22Rv1 (cell line): ENCODE measurements around the gene ANKS1A.
"Not testable (repeated sequence)": the region's sequence is repeated elsewhere in the genome, so short reads cannot be mapped to it uniquely, and the experiment has no call there.

ENCODE experiments used
- H3K27ac ChIP-seq: fragments of 450-650 bp; 2 replicates; pipeline ENCODE4 v1.5.1; 2017
- CTCF ChIP-seq: fragments of 450-650 bp; IDR thresholded peaks from 2 replicates; pipeline ENCODE4 v1.5.1; 2017; ENCODE audit warnings: mild to moderate bottlenecking
- ZFX ChIP-seq: fragments of 450-650 bp; IDR thresholded peaks from 2 replicates; pipeline ENCODE4 v1.6.1; 2017; ENCODE audit warnings: antibody characterized with exemption, borderline replicate concordance

Gene ANKS1A

GRCh38 chr6:35105078-35105477, 216.0 kb downstream of the ANKS1A start:
- no peak for TF ChIP-seq ZFX
- TF ChIP-seq CTCF, result no peak
- H3K27ac ChIP-seq, result no peak overlapping the region

GRCh38 chr6:35106061-35106460, 217.0 kb downstream of the ANKS1A start:
- not testable (repeated sequence) for H3K27ac ChIP-seq

- H3K27ac ChIP-seq, result not testable (repeated sequence)
Observed at GRCh38 chr6:35107208-35107607, 218.2 kb downstream of the ANKS1A start.

- H3K27ac ChIP-seq, result not testable (repeated sequence)
Observed at GRCh38 chr6:35107761-35108160, 218.7 kb downstream of the ANKS1A start.

GRCh38 chr6:35108309-35108885, 219.3 kb downstream of the ANKS1A start:
- no peak overlapping the region for H3K27ac ChIP-seq
- TF ChIP-seq CTCF, result no peak
- no peak for TF ChIP-seq ZFX

- no peak overlapping the region for H3K27ac ChIP-seq
- no peak for TF ChIP-seq CTCF
- no peak for TF ChIP-seq ZFX
Observed at GRCh38 chr6:35120746-35121145, 231.7 kb downstream of the ANKS1A start.

GRCh38 chr6:35124356-35124755, 235.3 kb downstream of the ANKS1A start:
- H3K27ac ChIP-seq, result no peak overlapping the region
- TF ChIP-seq CTCF (no peak), ZFX (no peak)

- TF ChIP-seq CTCF, result no peak
- no peak for TF ChIP-seq ZFX
- no peak overlapping the region for H3K27ac ChIP-seq
Observed at GRCh38 chr6:35128042-35128441, 239.0 kb downstream of the ANKS1A start.

GRCh38 chr6:35128496-35128895, 239.4 kb downstream of the ANKS1A start:
- no peak overlapping the region for H3K27ac ChIP-seq
- TF ChIP-seq ZFX, result no peak

GRCh38 chr6:35136185-35136584, 247.1 kb downstream of the ANKS1A start:
- TF ChIP-seq CTCF, result no peak
- no peak for TF ChIP-seq ZFX

GRCh38 chr6:35138191-35138590, 249.1 kb downstream of the ANKS1A start:
- H3K27ac ChIP-seq, result not testable (repeated sequence)

More at GRCh38 chr6:35136185-35136584, 247.1 kb downstream of the ANKS1A start:
- H3K27ac ChIP-seq, result no peak overlapping the region
